ENCODE measurements around the gene NUAK2.
"Not testable (repeated sequence)": the region's sequence is repeated elsewhere in the genome, so short reads cannot be mapped to it uniquely, and the experiment has no call there.

NUAK2 gene

GRCh38 chr1:205297546-205298177 is 23.9 kb downstream of the NUAK2 start:
- not testable (repeated sequence) for H3K4me3 ChIP-seq (ENCODE audit: insufficient read depth, low read depth, low read length, poor library complexity, severe bottlenecking); H3K27ac ChIP-seq (ENCODE audit: insufficient read depth, low read length, poor library complexity, severe bottlenecking); H3K9me3 ChIP-seq (ENCODE audit: control insufficient read depth, low read length); H3K27me3 ChIP-seq (replicated peaks; ENCODE audit: control insufficient read depth, insufficient read depth, low read length, poor library complexity, severe bottlenecking); DNase-seq; H3K4me1 ChIP-seq (ENCODE audit: control insufficient read depth, insufficient read depth, low read length, poor library complexity, severe bottlenecking)
- H3K36me3 ChIP-seq (ENCODE audit: control insufficient read depth, insufficient read depth, low read length) = peaks cover 11% of the 10 kb centered on the region

- Histone ChIP-seq H3K4me1 (ENCODE audit: control insufficient read depth, insufficient read depth, low read length, poor library complexity, severe bottlenecking) (peaks cover 2% of the 10 kb centered on the region), H3K27ac (ENCODE audit: insufficient read depth, low read length, poor library complexity, severe bottlenecking) (no peak overlapping the region)
- DNase-seq = no peak
Measured at GRCh38 chr1:205296154-205296553, 25.4 kb downstream of the NUAK2 start.

GRCh38 chr1:205294934-205295333 is 26.6 kb downstream of the NUAK2 start:
- H3K27me3 ChIP-seq (replicated peaks; ENCODE audit: control insufficient read depth, insufficient read depth, low read length, poor library complexity, severe bottlenecking) = no peaks in the 10 kb centered on the region
- no peak overlapping the region for H3K27ac ChIP-seq (ENCODE audit: insufficient read depth, low read length, poor library complexity, severe bottlenecking)
- peaks cover 4% of the 10 kb centered on the region for H3K4me1 ChIP-seq (ENCODE audit: control insufficient read depth, insufficient read depth, low read length, poor library complexity, severe bottlenecking)
- H3K9me3 ChIP-seq (ENCODE audit: control insufficient read depth, low read length) = no peaks in the 10 kb centered on the region
- H3K36me3 ChIP-seq (ENCODE audit: control insufficient read depth, insufficient read depth, low read length) = no peaks in the 10 kb centered on the region
- H3K4me3 ChIP-seq (ENCODE audit: insufficient read depth, low read depth, low read length, poor library complexity, severe bottlenecking) = no peak overlapping the region
- DNase-seq = no peak

More at GRCh38 chr1:205296154-205296553, 25.4 kb downstream of the NUAK2 start:
- Histone ChIP-seq H3K9me3 (ENCODE audit: control insufficient read depth, low read length) (no peaks in the 10 kb centered on the region), H3K36me3 (ENCODE audit: control insufficient read depth, insufficient read depth, low read length) (no peaks in the 10 kb centered on the region), H3K27me3 (replicated peaks; ENCODE audit: control insufficient read depth, insufficient read depth, low read length, poor library complexity, severe bottlenecking) (no peaks in the 10 kb centered on the region), H3K4me3 (ENCODE audit: insufficient read depth, low read depth, low read length, poor library complexity, severe bottlenecking) (no peak overlapping the region)

- no peak overlapping the region for H3K27ac ChIP-seq (ENCODE audit: insufficient read depth, low read length, poor library complexity, severe bottlenecking)
Measured at GRCh38 chr1:205294175-205294917, 27.2 kb downstream of the NUAK2 start.

GRCh38 chr1:205293350-205294074 is 28.0 kb downstream of the NUAK2 start:
- Histone ChIP-seq H3K4me1 (ENCODE audit: control insufficient read depth, insufficient read depth, low read length, poor library complexity, severe bottlenecking) (peaks cover 6% of the 10 kb centered on the region), H3K27ac (ENCODE audit: insufficient read depth, low read length, poor library complexity, severe bottlenecking) (no peak overlapping the region), H3K4me3 (ENCODE audit: insufficient read depth, low read depth, low read length, poor library complexity, severe bottlenecking) (no peak overlapping the region), H3K36me3 (ENCODE audit: control insufficient read depth, insufficient read depth, low read length) (no peaks in the 10 kb centered on the region), H3K9me3 (ENCODE audit: control insufficient read depth, low read length) (no peaks in the 10 kb centered on the region), H3K27me3 (replicated peaks; ENCODE audit: control insufficient read depth, insufficient read depth, low read length, poor library complexity, severe bottlenecking) (no peaks in the 10 kb centered on the region)
- DNase-seq = no peak

More at GRCh38 chr1:205294175-205294917, 27.2 kb downstream of the NUAK2 start:
- DNase-seq = no peak
- Histone ChIP-seq H3K4me1 (ENCODE audit: control insufficient read depth, insufficient read depth, low read length, poor library complexity, severe bottlenecking) (peaks cover 6% of the 10 kb centered on the region), H3K36me3 (ENCODE audit: control insufficient read depth, insufficient read depth, low read length) (no peaks in the 10 kb centered on the region), H3K9me3 (ENCODE audit: control insufficient read depth, low read length) (no peaks in the 10 kb centered on the region), H3K4me3 (ENCODE audit: insufficient read depth, low read depth, low read length, poor library complexity, severe bottlenecking) (no peak overlapping the region), H3K27me3 (replicated peaks; ENCODE audit: control insufficient read depth, insufficient read depth, low read length, poor library complexity, severe bottlenecking) (no peaks in the 10 kb centered on the region)

GRCh38 chr1:205291596-205291995 is 29.9 kb downstream of the NUAK2 start:
- no peaks in the 10 kb centered on the region for H3K9me3 ChIP-seq (ENCODE audit: control insufficient read depth, low read length)
- no peaks in the 10 kb centered on the region for H3K27me3 ChIP-seq (replicated peaks; ENCODE audit: control insufficient read depth, insufficient read depth, low read length, poor library complexity, severe bottlenecking)
- no peaks in the 10 kb centered on the region for H3K36me3 ChIP-seq (ENCODE audit: control insufficient read depth, insufficient read depth, low read length)
- no peak overlapping the region for H3K4me3 ChIP-seq (ENCODE audit: insufficient read depth, low read depth, low read length, poor library complexity, severe bottlenecking)
- peaks cover 21% of the 10 kb centered on the region for H3K4me1 ChIP-seq (ENCODE audit: control insufficient read depth, insufficient read depth, low read length, poor library complexity, severe bottlenecking)
- H3K27ac ChIP-seq (ENCODE audit: insufficient read depth, low read length, poor library complexity, severe bottlenecking) = no peak overlapping the region
- no peak for DNase-seq

- Histone ChIP-seq H3K36me3 (ENCODE audit: control insufficient read depth, insufficient read depth, low read length) (no peaks in the 10 kb centered on the region), H3K4me3 (ENCODE audit: insufficient read depth, low read depth, low read length, poor library complexity, severe bottlenecking) (peak overlapping the region; percentile 40), H3K27ac (ENCODE audit: insufficient read depth, low read length, poor library complexity, severe bottlenecking) (peak overlapping the region; percentile 84), H3K4me1 (ENCODE audit: control insufficient read depth, insufficient read depth, low read length, poor library complexity, severe bottlenecking) (peaks cover 53% of the 10 kb centered on the region), H3K9me3 (ENCODE audit: control insufficient read depth, low read length) (no peaks in the 10 kb centered on the region), H3K27me3 (replicated peaks; ENCODE audit: control insufficient read depth, insufficient read depth, low read length, poor library complexity, severe bottlenecking) (no peaks in the 10 kb centered on the region)
- peak; percentile 68 to 80 (median 74) for DNase-seq
Measured at GRCh38 chr1:205287767-205288559, 33.6 kb downstream of the NUAK2 start.

GRCh38 chr1:205287076-205287475 is 34.5 kb downstream of the NUAK2 start:
- Histone ChIP-seq H3K27ac (ENCODE audit: insufficient read depth, low read length, poor library complexity, severe bottlenecking) (peak overlapping the region; percentile 84), H3K27me3 (replicated peaks; ENCODE audit: control insufficient read depth, insufficient read depth, low read length, poor library complexity, severe bottlenecking) (no peaks in the 10 kb centered on the region), H3K4me3 (ENCODE audit: insufficient read depth, low read depth, low read length, poor library complexity, severe bottlenecking) (peak overlapping the region; percentile 40), H3K4me1 (ENCODE audit: control insufficient read depth, insufficient read depth, low read length, poor library complexity, severe bottlenecking) (peaks cover 53% of the 10 kb centered on the region), H3K9me3 (ENCODE audit: control insufficient read depth, low read length) (no peaks in the 10 kb centered on the region), H3K36me3 (ENCODE audit: control insufficient read depth, insufficient read depth, low read length) (no peaks in the 10 kb centered on the region)
- no peak for DNase-seq

- peak; percentile 60 to 78 (median 70) for DNase-seq
- H3K4me3 ChIP-seq (ENCODE audit: insufficient read depth, low read depth, low read length, poor library complexity, severe bottlenecking) = peak overlapping the region; percentile 40
- H3K27ac ChIP-seq (ENCODE audit: insufficient read depth, low read length, poor library complexity, severe bottlenecking) = peak overlapping the region; percentile 84
- H3K9me3 ChIP-seq (ENCODE audit: control insufficient read depth, low read length) = no peaks in the 10 kb centered on the region
- no peaks in the 10 kb centered on the region for H3K27me3 ChIP-seq (replicated peaks; ENCODE audit: control insufficient read depth, insufficient read depth, low read length, poor library complexity, severe bottlenecking)
- H3K4me1 ChIP-seq (ENCODE audit: control insufficient read depth, insufficient read depth, low read length, poor library complexity, severe bottlenecking) = peaks cover 52% of the 10 kb centered on the region
- H3K36me3 ChIP-seq (ENCODE audit: control insufficient read depth, insufficient read depth, low read length) = no peaks in the 10 kb centered on the region
Measured at GRCh38 chr1:205286335-205286950, 35.1 kb downstream of the NUAK2 start.
